GM12891 (cell line): ENCODE data around the gene PTGR3.

ENCODE experiments used
- PAX5 ChIP-seq: IDR thresholded peaks from 2 replicates; pipeline ENCODE4 v1.6.1; 2011; ENCODE audit warnings: low read length, moderate library complexity, mild to moderate bottlenecking; ENCODE audit not compliant: insufficient read depth, severe bottlenecking
- POLR2A ChIP-seq: IDR thresholded peaks from 2 replicates; pipeline ENCODE4 v1.6.1; 2011; ENCODE audit warnings: low read depth, low read length, control low read depth
- POLR2AphosphoS5 ChIP-seq: IDR thresholded peaks from 2 replicates; pipeline ENCODE4 v1.6.1; 2011; ENCODE audit warnings: low read depth, low read length, control low read depth
- SPI1 ChIP-seq: IDR thresholded peaks from 2 replicates; pipeline ENCODE4 v1.6.1; 2011; ENCODE audit warnings: low read depth, low read length, control low read depth
- TAF1 ChIP-seq: IDR thresholded peaks from 2 replicates; pipeline ENCODE4 v1.6.1; 2011; ENCODE audit warnings: low read depth, low read length, control low read depth

DNA sequence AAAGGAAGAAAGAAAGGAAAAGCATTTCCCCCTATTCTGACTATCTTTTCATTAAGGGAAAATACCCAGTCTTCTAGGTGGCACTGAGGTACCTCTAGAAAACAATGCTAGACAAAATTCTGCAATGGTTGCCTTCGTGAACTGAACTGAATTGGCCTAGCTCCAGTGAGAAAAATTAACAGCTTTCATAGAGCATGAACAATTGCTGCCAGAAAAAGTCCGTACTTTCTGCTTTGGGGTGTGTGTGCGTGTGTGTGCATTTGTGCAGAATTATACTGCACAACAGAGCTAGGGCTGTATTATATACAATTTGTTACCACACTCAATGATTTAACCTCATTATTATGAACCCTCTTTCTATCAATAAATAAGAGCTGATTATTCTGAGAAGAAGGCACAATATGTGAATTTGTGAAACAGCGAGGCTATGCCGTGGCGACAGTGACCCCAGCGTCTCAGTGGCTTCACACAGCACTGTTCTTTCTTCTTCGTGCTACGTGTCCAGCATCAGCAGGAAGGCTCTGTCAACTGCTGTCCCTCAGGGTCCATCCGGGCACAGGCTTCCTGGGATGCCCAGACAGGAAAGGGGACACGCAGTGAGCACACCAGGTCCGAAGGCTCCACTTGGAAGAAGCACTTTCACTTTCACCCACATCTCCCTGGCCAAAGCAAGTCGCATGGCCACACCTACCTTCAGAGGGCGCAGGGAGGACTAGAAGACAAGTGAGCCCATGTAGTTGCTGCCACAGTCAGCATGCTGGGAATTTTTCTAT lies 47.5 kb downstream of the PTGR3 start:
- TF ChIP-seq POLR2AphosphoS5, result no peak
- no peak for TF ChIP-seq POLR2A
- no peak for TF ChIP-seq TAF1
- TF ChIP-seq SPI1, result no peak
- no peak for TF ChIP-seq PAX5
